ENCODE results near the gene BCAP31.
A peak's percentile ranks its signal among the peaks of the same experiment; 100 is the strongest.
"Not testable (repeated sequence)": the region's sequence is repeated elsewhere in the genome, so short reads cannot be mapped to it uniquely, and the experiment has no call there.

BCAP31 gene

DNA sequence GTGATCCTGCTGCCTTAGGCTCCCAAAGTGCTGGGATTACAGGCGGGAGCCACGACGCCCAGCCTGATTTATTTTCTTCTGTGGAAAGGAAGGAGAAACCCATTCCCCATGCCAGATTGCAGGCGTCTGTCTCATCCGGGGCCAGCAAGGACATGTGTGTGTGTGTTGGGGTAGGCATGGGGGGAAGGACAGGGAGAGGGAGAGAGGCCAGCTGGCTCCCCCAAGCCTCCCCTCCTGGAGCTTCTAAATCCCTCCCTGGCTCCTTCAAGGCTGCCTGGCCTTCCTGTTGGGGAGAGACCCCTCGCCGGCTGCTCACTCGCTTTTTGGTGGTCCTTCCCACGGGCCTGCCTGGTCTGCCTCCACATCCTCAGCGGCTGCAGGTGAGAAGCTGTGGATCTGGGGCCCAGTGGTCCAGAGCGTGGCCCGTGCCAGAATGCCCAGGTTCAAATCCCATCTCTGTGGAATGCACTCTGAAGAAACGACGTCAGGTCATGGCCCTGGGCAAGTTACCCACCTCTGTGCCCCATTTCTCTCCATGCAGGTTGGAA, 38.5 kb upstream of the BCAP31 start:
- no peak for DNase-seq

DNA sequence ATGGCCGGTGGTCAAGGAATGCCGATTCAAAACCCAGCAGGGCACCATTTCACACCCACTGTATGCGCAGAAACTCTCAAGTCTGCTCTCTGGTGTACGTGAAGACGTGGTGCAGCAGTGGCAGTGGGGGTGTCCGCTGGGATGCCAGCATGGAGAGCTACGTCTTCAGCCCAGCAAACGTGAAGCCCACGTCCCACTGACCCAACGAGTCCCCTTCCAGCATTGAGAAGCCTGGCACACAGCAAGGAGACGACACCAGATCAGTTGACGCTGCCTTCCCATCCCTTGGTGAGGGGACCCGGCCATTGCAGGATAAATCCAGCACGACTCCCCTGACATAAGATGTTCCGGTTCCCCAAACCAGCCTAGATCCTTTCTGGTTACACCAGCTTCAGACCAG, 37.7 kb upstream of the BCAP31 start:
- no peak for DNase-seq

DNA sequence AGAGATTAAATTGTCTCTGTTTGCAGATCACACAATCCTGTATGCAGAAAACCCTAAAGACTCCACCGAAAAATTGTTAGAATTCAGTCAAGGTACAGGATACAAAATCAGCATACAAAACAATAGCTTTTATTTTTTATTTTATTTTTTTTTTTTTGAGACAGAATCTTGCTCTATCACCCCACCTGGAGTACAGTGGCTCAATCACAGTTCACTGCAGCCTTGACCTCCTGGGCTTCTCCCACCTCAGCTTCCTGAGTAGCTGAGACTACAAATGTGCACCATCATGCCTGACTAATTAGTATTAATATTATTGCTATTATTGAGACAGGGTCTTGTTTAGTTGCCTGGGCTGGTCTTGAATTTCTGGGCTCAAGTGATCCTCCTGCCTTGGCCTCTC, 30.9 kb upstream of the BCAP31 start:
- no peak for DNase-seq

DNA sequence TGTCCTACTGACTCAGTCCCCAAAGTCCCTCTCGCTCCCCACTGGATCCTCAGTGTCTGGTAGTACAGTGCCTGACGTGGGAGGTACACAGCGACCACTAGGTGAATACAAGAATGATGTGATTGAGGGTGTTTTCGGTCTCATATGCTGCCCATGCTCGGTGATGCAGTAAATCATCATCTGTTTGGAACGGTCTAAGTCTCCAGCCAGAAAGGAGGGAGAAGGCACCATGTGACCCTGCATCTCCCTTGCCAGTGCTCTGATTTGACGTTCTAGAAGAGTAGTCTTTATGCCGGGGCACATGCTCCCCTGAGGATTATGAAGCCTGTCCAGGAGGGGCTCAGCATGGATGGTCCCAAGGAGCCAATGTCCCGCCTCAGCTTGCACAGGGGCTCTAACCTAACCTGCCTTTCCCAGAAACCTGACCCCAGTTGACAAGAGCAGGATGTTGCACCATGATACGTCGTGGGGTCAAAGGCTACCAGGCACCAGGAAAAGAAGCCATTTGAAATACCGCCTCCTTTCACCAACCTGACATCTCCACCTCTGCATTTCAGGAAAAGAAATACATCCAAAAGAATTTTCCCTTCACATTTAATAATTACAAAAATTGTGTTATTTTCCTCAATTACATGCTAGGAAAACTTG, 26.1 kb upstream of the BCAP31 start:
- no peak for DNase-seq

DNA sequence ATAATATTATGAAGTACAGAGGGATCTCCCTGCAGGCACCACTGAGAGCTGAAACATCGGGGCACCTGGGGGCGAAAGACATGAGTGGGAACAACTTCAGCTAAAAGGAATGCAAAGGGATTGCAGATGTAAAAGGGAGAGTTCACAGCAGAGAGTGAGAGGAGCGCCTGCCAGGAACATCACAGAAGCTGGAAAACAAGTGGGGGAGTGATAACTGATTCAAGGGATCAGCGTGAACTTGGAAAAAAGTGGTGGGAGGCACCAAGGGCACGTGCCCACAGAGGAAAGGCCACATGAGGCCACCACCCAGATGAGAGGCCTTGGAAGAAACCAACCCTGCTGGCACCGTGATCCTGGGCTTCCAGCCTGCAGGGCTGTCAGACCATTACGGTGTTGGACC, 24.8 kb upstream of the BCAP31 start:
- DNase-seq, result not testable (repeated sequence)

DNA sequence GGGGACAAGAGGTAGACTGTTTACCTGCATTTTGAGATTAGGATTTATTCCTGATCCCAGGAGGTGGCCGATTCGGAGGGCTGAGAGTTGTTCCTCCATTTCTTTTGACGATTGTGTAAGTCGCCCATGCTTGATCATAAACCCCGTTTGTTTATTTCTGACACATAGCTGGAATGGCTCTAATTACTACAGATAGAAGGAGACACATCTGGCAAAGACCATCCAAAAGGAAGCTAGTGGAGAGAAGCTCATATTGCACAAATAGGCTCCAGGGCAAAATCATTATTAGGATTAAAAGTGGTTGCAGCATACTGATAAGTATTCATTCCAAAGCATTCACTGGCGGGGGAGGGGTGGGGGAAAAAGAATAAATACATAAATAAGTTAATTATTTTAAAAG, 22.8 kb upstream of the BCAP31 start:
- not testable (repeated sequence) for DNase-seq

DNA sequence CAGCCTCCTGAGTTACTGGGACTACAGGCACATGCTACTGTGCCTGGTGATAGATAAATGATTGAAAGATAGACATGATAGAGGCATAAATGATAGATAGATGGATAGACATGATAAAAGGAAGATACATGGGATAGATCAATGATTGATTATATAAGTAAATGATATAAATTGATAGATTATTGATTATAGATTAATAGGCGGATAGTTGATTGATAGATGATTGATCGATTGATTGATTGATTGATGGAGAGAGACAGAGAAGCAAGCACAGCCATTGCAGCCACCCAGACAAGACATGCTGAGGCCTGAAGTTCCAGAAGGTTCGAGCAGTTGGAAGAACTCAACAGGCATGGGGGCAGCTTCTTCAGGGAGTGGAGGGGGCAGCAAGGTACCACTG, 22.2 kb upstream of the BCAP31 start:
- DNase-seq, result no peak

DNA sequence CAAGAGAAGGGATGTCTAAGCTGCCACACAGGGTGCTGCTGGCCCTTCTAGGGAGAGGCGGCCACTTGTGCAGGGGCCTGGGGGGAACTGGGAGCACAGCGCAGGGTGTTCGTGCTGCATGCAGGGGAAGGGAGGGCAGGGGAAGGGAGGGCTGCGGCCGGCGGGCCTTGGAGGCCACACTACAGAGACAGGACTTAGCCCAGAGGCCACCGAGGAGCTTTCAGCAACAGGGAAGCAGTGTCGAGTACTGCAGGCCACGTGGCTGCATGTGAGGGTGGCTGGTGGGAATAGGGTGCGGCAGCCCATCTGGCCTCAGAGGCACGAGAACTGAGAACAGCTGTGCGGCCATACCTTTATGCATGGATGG, 20.9 kb upstream of the BCAP31 start:
- not testable (repeated sequence) for DNase-seq

DNA sequence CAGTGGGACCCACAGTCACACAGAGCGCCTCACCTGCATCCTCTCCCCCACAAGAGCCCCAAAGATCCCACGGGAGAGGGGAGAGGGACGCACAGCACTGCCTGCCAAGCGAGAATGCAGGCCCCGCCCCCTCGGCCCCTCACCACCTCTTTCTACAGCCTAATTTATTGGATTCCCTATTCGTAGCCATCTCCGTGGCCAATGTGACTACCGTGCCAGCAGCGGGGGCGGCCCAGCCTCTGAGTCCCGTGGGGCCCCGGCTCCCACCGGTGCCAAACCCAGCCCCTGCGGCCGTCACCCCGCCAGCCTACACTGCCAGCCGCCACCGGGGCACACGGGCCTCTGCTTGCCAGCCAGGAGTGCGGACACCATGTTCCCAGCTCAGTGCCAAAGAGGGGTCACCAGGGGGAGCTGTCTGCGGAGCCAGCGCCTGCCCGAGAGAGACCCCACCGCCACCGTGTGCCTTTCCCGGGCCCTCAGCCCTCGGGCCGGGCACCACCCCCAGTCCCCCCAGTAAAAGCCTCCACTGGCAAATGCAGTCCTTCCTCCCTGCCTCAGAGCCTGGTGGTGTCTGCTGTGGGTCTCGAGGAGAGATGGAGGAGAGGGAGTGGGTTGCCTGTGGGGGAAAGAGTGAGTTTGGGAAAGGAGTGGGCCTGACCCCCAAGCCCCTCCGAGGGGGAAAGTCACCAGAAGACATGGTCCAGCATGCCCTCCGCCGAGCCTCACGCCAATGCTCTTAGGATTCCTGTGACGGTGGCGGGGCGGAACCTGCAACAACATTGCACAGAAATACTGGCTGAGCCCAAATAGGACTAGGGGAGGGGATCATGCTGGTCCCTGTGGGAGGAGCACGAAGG, 20.3 kb upstream of the BCAP31 start:
- peak; percentile 44 for DNase-seq

DNA sequence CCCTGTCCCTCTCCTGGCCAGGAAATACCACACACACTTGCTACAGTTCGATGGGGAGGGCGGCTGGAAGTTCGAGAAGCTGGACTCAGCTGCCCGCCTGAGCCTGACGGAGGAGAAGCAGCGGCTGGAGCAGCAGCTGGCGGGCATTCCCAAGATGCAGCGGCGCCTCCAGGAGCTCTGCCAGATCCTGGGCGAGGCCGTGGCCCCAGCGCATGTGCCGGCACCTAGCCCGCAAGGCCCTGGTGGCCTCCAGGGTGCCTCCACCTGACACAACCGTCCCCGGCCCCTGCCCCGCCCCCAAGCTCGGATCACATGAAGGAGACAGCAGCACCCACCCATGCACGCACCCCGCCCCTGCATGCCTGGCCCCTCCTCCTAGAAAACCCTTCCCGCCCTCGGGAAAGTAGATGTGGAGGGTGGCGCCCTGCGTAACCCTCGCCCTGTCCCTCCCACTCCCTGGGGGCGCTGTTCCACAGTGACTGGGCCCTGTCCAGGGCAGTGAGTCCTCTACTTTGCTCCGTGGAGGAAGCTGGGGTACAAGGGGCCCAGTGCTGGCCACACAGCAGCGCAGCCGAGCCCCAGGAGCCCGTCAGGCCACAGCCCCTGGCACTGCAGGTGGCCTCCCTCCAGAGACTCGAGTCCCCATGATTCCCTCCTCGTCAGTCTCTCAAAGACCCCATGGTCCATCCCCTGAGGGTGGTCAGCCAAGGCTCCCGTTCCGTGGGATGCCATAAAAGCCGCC, 19.5 kb upstream of the BCAP31 start:
- DNase-seq, result not testable (repeated sequence)

DNA sequence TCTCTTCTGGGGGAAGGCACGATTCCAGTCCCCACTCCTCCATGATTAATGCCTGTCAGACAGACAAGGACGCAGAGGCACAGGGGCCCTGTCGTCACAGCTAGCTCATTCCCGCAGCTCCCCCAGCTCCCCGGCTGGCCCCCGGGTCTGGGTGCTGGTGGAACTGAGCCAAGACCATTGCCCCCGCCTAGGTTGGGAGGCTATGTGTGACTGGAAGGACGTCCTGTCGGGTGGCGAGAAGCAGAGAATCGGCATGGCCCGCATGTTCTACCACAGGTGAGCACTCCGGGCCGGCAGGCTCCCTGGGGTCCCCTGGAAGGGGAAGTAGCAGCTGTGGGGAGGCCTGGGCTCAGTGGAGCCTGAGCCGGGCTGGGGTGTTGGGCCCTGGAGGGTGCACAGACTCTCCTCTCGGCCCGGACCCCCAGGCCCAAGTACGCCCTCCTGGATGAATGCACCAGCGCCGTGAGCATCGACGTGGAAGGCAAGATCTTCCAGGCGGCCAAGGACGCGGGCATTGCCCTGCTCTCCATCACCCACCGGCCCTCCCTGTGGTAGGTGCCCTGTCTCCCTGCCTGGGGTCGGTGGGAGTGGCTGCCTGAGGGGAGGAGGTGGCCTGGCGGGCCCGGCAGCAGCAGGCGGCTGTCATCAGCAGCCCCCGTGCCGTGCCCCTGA, 18.7 kb upstream of the BCAP31 start:
- not testable (repeated sequence) for DNase-seq

DNA sequence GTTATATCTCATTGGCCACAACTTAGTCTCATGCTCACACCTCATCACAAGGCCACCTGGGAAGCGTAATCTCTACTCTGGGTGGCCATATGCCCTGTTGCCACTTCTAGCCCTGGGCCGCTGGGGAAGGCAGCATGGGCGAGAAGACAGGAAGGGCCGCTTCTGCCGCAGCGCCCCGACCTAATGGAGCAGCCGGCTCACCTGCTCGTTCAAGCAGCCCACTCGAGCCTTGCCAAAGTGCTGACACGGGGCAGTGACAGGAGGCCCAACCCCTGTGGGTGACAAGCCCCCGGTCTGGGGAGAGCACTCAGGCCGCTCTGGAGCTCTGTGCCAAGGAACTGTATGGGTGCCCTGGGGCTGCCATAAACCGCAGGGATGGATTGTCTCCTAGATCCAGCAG, 17.9 kb upstream of the BCAP31 start:
- not testable (repeated sequence) for DNase-seq

DNA sequence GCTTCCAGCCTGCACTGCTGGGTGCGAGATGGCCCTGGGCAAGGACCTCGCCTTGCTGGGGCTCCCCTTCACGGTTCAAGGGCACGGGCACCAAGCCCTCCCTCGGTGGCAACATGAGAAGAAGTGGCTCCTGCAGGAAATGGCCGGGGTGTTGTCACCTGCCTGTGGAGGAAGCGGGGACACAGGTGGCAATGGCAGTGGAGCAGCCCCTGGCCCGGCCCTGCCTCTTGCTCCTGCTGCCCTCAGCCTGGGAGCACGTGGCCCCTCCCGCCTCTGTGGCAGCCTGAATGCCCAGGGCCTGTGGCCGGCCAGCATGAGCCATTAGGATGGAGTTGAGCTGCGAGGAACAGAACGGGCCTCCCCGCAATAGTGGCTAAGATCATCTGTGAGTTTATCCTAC, 17.3 kb upstream of the BCAP31 start:
- no peak for DNase-seq

DNA sequence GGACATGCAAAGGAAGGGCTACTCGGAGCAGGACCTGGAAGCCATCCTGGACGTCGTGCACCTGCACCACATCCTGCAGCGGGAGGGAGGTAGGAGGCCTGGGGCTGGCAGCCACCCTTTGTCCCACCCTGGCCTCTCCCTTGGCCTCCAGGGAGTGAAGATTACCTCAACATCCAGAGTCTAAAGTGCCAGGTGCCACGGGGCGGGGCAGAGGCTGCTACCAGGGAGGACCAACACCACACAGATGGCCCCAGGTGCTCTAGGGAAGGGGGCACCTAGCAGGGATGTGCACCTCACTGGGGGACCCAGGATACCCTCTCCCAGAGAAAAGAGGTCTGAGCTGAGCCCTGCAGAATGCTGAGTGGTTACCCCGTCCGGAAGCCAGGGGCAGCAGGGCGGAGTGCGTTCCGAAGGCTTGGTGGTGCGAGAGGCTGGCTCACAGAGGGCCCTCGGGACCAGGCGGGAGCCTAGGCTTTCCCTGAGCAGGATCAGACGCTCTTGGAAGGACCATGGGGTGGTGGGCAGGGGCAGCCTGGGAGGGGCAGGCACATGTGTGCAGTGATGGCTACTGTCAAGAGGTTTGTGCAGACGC, 16.5 kb upstream of the BCAP31 start:
- DNase-seq, result no peak

DNA sequence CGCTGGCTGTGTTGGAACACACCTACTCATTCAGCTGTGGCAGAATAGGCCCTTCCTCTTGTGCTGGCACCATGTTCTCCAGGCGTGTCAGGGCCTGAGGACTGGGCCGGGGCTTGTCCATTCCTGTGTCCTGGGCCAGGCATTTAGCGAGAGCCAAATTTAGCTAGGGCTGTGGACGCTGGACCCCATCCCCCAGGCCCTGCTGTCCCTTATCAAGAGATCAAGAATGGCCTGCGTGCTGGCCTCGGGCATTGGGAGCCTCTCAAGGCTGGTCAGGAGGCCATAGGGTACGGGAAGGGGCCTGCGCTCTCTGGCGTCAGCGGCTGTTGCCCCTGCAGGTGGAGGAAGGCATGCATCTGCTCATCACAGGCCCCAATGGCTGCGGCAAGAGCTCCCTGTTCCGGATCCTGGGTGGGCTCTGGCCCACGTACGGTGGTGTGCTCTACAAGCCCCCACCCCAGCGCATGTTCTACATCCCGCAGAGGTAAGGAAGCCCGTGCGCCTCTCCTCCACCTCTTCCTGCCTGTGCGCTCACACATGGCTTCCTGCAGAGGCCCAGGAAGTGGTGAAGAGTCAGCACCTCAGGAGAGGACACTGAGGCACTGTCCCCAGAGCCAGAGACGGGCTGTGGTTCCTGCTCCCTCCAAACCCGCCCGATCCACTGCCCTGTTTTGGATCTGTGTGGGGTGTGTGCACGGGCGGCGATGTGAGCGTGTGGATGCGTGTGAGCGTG, 15.7 kb upstream of the BCAP31 start:
- no peak for DNase-seq

DNA sequence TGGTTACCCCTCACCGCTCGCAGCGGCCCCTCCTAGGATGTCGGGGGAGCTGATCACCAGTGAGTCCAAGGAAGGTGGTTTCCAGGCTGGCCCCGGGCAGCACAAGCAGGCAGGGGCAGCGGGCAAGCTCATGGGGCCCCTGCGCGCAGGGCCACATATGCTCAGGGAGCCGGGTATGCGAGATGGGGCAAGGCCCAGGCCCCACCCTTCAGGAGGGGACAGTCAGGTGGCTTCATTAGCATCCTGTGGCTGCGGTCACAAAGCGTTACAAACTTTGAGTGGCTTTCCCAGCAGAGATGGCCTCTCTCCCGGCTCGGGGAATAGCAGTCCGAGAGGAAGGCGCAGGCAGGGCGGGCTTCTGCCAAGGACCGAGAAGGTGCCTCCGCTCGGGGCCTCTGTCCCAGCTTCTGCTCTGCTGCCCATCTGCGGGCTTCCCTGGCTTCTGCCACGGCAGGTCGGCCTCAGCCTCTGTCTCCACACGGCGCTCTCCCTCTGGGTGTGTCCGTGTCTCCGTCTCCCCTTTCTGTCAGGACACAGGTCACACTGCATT, 13.9 kb upstream of the BCAP31 start:
- no peak for DNase-seq

DNA sequence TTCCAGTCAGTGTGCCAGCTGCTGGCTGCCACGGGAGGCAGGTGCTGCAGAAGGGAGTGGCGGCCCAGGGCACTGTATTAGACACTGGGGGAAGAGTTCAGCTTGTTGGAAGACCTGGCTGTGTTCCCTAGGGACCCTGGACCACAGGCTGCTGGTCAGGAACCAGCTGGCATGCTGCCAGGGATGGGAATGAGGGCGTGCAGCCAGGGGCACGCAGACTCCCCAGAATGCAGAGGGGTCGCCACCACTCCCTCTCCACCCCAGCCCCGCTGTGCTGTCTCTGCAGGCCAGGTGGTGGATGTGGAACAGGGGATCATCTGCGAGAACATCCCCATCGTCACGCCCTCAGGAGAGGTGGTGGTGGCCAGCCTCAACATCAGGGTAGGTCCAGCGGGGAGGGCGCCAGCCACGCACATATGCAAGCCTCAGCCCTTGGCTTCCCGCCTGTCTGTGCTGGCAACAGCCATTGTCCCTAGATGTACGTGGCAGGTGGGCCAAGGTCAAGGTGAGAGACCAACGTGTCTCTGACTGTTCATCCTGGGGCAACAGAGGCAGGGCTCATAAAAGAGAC, 12.8 kb upstream of the BCAP31 start:
- peak; percentile 41 for DNase-seq

DNA sequence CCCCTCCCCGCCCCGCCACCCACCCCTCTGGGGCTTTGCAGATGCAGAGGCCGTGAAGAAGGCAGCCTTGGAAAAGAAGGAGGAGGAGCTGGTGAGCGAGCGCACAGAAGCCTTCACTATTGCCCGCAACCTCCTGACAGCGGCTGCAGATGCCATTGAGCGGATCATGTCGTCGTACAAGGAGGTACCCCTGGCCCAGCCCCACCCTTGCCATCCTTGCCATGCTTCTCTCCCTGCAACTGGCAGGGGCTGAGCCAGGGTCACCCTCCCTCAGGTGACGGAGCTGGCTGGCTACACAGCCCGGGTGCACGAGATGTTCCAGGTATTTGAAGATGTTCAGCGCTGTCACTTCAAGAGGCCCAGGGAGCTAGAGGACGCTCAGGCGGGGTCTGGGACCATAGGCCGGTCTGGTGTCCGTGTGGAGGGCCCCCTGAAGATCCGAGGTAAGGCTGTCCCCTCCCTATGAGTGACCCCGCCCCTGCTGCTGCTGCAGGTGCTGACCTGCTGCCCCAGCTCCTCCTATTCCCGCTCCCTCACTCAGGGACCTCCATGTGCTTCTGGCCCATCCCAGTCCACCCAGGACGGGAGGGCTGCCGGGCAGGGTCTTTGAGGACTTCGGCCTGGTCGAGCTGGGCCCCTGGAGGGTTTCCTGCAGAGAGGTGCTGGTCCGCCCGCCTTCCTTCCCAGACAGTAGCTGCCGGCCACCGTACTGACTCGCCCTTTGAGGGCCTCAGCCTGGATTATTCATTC, 12.1 kb upstream of the BCAP31 start:
- no peak for DNase-seq

DNA sequence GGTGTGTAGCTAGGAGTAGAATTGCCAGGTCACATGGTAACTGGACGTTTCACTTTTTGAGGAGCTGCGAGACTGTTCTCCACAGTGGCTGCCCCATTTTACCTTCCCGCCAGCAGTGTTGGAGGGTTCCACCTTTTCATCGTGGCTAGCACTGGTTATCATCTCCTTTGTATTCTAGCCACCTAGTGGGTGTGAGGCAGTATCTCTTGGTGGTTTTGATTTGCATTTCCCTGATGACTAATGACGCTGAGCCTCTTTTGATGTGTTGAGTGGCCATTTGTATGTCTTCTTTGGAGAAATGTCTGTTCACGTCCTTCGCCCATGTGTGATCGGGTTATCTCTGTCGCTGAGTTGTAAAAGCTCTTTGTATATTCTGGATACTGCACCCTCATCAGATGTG, 11.1 kb upstream of the BCAP31 start:
- no peak for DNase-seq

DNA sequence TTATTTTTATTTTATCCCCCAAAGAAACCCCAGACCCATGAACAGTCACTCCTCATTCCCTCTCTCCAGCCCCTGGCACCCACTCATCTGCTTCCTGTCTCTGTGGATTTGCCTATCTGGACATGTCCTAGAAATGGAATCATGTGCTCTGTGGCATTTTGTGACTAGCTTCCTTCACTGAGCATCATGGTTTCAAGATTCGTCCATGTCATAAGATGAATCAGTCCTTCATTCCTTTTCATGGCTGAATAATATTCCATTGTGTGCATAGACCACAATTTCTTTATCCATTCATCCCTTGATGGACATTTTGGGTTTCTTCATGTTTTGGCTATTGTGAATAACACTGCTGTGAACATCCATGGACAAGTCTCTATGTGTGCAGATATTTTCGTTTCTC, 10.7 kb upstream of the BCAP31 start:
- DNase-seq, result no peak

Measured in NCI-H1105 treated with DMSO at 0.1 percent for 48 hours (cell line).